K562 (cell line): ENCODE data around the gene FOXK2. TPM values are rescaled to one million over a fixed set of nuclear protein-coding genes. Genes with fewer than 3 reads are reported as not detected.

ENCODE experiments used
- CREB3L1 ChIP-seq: fragments of 450-650 bp; IDR thresholded peaks from 2 replicates; pipeline ENCODE4 v1.6.1; 2014; ENCODE audit warnings: low read depth, mild to moderate bottlenecking, moderate library complexity, borderline replicate concordance
- REST ChIP-seq, 2 experiments: fragments of 450-650 bp; formaldehyde crosslinking in 1 of 2; IDR thresholded peaks; 2 replicates each; pipeline versions ENCODE4 v1.4.0 to v1.6.1; 2014 to 2020; ENCODE audit warnings: mild to moderate bottlenecking in 2 of 2, borderline replicate concordance in 1 of 2, low read depth in 1 of 2
- TEAD4 ChIP-seq, 2 experiments: sonication (generic) in 1 of 2; formaldehyde crosslinking in 1 of 2; IDR thresholded peaks; 2 replicates each; pipeline versions ENCODE4 v1.6.1 to v1.8.0; 2012 to 2022; ENCODE audit warnings: borderline replicate concordance in 1 of 2, inconsistent platforms in 1 of 2, low read length in 1 of 2, mild to moderate bottlenecking in 1 of 2, missing genetic modification reagents in 1 of 2
- VEZF1 ChIP-seq: fragments of 200-800 bp; sonication (Bioruptor generic); IDR thresholded peaks from 2 replicates; pipeline ENCODE4 v1.6.1; 2017; ENCODE audit warnings: missing genetic modification characterization, missing compliant biosample characterization
- polyA plus RNA-seq, 8 experiments: library from polyadenylated mRNA; depleted of rRNA in 4 of 8; stranded (reverse) in 5 of 8; unstranded in 3 of 8; fragments of >200 nt; fragmentation: Nextera tagmentation in 2 of 8; fragmentation: Illumina TruSeq in 1 of 8; extraction: Ambion mirVana in 2 of 8; extraction: Trizol in 1 of 8; gene quantifications; 2 replicates each; pipeline versions ENCODE4 v1.2.1 to v1.2.3, GENCODE V29; 2011 to 2014; ENCODE audit warnings: inconsistent platforms in 1 of 8, missing spikeins in 1 of 8
- total RNA-seq, 7 experiments: library from RNA; depleted of rRNA in 6 of 7; stranded (reverse); fragments of >200 nt in 6 of 7; fragmentation: Illumina TruSeq in 2 of 7; extraction: Trizol in 2 of 7; gene quantifications; 2 replicates each; pipeline versions ENCODE4 v1.2.1 to v1.2.3, GENCODE V29; 2011 to 2021; ENCODE audit warnings: low replicate concordance in 1 of 7

Gene FOXK2
- total and polyA plus RNA-seq, 9 of the 15 experiments (the other 6 are each of a cell fraction or from before 2014, with no cell fraction given), result 3.0 to 86.0 (median 44.1) TPM

GRCh38 chr17:82496529-82497434, 22.8 kb upstream of the FOXK2 start (continued):
- no peak; the same call in 1 of the 2 replicates for TF ChIP-seq CREB3L1
- TF ChIP-seq REST (IDR thresholded peaks at IDR 0.05; ENCODE audit: borderline replicate concordance), result peak; percentile 98
- no peak; the same call in 1 of the 2 replicates for TF ChIP-seq REST (CRISPR knock-in tag; IDR thresholded peaks at IDR 0.05; ENCODE audit: low read depth)
- peak; percentile 59; the same call in 1 of the 2 replicates for TF ChIP-seq VEZF1 (CRISPR knock-in tag)
- no peak for TF ChIP-seq TEAD4 (IDR thresholded peaks at IDR 0.05; ENCODE audit: low read length)
- TF ChIP-seq TEAD4 (CRISPR knock-in tag; IDR thresholded peaks at IDR 0.05; ENCODE audit: borderline replicate concordance), result peak; percentile 87; the same call in 1 of the 2 replicates
